IPS DF 19.7 (cell line): ENCODE results near the gene KCNK16.

ENCODE experiments used
- DNase-seq: peaks from one replicate; pipeline ENCODE4 v3.0.0-alpha.2; 2013; ENCODE audit warnings: low read depth, low spot score

Gene KCNK16

DNA sequence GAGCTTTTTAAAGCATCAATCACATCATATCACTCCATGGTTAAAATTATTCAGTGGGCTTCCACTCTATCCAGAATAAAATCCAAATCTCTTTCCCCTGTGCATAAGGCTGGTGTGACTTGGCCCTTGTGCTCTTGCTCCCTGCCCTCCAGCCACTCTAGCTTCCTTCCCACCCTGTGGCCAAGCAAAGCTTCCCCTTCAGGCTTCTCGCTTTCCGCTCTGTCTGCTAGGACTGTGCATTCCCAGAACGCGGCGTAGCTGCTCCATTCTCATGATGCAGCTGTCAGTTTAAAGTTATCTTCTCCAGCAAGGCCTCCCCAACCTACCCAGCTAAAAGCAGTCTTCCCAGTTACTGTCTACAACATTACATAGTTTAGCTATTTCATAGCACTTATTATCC lies 19.4 kb upstream of the KCNK16 start:
- DNase-seq: no peak

DNA sequence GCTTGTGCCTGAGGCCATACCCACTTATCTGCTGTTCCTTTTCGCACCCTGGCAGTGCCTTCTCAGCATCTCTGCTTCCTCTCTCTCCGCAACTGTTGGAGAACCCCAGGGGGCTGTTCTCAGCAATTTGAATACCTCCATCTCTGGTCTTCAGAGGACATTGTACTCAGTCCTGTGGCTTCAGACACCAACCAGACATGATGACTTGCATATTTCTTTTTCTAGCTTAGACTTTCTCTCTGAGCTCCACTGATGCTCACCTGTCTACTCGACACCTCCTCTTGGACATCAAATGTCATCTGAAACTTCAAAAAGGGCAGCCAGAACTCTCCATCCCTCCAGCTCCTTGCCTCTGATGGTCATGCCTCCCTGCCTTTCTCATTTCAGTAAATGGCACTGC lies 18.9 kb upstream of the KCNK16 start:
- DNase-seq: no peak

DNA sequence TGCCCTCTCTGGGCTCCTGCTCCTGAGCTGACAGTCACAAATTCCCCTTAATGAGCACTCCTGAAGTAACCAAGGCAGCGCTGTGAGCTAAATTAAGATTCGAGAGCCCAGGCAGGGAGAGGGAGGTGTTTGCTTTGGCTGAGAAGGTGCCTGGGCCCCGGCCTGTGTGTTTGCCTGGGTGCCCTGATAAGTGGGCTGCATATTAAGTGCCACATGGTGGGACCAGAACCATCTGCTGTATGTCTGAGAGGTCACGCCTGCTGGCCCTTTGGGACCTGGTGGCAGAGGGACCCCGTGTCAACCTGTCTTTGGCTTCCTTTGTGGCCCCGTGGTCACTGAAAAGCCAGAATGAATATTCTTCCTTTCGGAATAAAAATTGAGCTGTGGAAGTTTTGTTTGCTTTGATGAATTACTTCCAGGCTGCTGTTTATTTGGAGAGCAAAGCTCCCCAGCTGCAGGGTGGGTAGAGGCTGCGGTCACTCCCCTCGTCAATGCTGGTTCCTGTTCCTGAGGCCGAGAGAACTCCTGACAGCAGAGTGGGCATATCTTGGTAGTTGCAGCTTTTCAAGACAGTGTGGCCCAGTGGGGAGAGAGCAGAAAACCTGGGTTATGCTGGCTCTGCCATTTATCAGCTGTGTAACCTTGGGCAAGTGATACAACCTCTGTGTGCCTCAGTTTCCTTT lies 17.5 kb upstream of the KCNK16 start:
- DNase-seq: no peak

DNA sequence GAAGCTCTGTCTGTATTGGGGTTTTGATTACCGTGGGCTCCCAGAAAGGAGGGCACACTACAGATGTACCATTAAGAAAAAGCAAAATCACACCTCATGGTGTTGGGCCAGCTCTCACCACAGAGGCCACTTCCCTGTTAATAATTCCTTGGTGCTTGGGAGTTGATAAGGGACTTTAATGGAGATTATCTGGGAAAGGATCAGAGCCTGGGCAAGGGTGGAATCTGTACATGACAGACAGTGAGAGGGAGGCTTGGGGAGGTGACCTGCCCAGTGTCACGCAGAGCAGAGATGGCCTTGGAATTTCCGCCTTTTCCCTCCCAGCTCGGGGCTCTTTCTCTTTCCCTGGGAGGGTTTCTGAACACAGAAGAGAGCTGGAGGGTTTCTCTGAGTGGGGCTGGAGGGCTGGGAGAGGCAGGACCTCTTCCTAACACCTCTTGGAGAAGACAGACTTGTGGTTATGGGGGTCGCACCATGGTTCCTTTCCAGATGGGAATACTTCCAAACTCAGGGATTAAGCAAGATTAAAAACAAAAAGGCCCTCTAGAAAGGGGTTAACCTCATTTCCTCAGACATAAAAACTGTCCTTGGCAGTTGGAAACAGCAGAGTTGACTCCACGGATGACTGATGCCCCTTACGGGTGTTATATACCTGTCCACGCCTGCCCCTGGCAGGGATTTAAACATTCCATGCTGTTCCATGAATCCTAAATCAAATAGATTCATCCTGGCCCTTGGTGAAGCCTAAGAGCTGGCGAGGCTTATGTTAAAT lies 16.8 kb upstream of the KCNK16 start:
- DNase-seq: no peak

DNA sequence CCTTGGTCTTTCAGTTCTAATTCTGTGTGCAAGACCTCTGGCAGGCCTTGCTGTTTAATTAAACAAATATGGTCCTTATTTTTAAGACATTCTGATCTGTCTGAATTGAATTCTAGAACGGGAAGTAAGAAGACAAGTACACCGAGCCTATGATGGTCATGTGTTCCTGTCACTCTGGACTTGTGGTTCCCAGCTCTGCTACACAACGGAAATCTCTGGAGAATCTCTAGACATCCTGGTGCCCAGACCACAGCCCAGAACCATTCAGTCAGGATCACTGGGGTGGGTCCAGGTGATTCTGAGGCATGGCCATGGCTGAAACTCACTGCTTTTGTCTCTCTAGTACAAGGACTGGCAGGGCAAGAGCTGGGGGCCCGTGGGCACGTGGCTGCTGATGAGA lies 15.9 kb upstream of the KCNK16 start:
- DNase-seq: no peak

DNA sequence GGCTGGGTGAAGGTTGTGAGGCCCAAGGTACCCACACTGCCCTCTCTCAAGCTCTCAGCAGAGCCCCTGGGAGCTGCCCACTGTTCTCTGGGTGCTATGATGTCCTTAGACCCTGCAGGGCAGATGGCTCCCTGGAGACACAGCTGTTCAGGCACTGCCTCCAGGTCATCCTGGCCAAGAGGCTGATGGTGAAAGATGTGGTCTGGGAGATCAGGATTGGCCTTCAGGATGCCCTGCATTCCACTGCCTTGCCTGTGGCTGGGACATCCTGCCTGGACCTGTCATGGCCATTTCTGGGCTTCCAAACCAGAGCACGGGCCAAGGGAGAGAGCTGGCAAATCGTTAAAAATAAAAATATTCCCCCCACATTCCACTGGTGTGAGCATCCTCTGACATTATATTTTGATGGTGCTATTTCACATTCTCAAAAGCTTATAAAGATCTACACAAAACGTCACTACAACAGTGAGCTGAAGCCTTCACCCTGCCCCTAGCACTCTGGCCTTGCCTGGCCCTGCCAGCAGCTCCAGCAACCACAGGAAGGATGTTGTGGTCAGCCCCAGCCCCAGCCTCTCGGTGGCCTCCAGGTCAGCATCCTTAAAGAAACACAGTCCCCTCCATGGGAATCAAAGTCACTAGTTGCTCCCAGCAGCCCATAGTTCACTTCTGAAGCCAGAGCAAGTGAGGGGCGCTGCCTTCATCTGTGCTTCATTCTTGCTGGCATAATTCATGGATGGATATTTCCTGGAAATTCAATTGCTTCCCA lies 13.5 kb upstream of the KCNK16 start:
- DNase-seq: no peak

DNA sequence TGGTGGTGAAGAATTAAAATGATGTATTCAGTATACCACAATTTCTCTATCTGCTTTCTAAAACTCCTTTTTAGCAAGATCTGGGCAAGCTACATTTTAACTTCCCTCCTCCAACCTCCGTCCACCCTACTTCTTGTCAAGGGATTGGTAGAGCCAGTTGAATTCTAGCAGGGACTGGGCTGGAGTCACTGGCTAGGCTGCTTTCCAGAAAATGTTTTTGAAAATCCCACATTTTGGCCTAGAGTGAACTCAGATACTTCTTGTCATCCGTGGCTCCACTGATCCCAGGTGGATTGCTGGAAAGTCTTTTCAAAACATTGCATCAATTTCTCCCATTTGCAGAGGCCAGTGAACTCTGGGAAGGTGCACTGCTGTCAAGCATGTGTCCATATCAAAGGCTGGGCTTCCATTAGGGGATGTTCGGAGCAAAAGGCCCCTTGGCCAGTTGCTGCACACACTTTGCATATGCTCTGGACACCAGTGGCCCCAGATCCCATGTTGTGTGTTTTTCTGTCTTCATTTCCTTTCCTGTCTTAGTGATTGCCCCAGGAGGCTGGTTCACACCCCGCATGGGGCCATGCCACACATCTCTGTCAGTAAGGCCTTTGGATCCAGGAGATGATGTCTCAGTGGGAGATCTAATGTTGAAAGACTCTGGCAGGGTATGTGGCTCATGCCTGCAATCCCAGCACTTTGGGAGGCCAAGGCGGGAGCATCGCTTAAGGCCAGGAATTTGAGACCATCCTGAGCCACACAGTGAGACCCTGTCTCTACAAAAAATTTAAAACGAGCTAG lies 11.3 kb upstream of the KCNK16 start:
- DNase-seq: no peak

DNA sequence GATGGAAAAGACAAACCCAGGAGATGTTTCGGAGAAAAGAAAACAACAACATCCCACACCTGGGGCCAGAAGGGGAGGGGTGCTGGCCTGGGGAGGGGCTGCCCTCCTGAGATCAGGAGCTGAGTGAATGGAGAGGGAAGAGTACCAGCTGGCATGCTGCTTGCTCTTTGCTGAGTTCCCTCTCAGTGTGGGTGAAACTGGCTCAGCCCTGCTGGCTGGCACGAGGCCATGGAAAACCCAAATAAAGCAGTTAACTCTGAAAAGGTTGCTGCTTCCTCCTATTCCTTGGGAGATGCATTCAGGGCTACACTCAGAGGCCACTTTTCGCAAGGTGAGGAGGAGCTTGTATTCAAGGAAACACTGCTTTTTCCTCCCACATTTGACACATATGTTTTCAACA lies 8.0 kb upstream of the KCNK16 start:
- DNase-seq: no peak

DNA sequence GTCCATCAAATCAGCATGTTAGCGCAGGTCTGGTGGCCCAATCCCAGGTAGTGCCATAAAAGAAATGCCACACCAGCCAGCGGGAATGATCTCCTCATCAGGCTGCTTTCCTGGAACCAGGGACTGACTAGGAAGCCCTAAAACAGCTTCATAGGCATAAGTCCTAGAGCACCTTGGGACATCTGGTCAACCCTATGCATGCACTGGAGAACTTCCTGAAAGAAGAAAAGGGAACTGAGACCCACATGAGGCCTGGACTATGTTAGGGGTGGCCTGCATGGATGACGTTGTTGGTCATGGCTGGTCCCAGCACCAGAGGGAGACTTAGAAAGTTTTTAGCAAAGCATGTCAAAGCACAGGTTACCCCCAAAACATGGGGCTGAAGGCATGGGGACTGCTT lies 7.6 kb upstream of the KCNK16 start:
- DNase-seq: no peak

DNA sequence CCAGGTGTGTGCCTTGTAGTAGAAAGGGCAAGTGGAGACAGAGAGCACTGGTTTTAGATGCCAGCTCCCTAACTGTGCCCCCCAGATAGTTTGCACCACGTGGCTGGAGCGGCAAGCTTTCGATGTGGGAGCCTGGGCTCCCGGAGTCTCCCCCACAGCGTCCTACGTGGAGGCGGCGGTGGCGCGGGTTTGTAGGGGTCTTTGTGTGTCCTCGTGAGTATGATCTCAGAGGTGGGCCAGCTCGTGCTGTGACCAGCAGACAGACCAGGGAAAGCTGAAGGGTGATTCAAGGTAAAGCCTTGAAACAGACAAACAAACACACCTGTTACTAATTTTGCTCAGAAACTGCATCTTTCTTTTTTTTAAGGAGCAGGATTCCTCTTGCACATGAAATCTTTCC lies 5.6 kb upstream of the KCNK16 start:
- no peak for DNase-seq

DNA sequence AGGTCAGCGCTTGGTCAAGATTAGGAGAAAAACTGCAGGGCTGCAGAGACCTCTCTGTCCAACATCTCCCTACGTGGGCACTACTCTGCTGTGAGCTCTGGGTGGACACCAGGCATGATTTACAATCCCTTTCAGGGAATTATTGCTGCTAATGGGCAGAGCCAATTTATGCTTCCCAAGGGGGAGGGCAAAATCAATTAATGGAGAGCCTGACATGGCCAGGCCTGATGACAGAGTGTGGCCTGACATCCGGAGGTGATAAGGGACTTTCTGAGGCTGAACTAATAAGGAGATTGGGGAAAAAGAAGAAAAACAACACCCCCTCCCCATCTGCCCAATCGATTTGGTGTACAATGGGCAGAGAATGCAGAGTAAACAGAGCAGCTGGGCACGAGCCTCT lies 5.0 kb upstream of the KCNK16 start:
- no peak for DNase-seq

DNA sequence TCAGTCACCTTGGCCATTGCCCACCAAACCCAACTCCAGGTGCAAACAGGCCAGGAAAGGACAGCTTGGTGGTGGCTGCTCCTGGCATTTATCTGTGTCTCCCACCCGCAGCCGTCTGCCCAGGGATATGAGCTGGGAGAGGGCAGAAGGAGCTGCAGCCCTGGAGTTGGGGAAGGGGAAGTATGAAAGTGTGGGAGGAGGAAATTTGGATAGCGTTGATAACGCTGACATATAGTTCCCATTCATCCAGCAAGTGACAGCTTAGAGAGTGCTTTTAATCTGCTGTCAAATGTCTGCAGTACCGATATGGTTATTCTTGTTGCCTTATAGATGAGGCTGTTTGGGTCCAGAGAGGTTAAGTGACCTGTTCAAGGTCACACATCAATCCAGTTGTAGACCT lies 741 bp downstream of the KCNK16 start:
- DNase-seq: no peak

DNA sequence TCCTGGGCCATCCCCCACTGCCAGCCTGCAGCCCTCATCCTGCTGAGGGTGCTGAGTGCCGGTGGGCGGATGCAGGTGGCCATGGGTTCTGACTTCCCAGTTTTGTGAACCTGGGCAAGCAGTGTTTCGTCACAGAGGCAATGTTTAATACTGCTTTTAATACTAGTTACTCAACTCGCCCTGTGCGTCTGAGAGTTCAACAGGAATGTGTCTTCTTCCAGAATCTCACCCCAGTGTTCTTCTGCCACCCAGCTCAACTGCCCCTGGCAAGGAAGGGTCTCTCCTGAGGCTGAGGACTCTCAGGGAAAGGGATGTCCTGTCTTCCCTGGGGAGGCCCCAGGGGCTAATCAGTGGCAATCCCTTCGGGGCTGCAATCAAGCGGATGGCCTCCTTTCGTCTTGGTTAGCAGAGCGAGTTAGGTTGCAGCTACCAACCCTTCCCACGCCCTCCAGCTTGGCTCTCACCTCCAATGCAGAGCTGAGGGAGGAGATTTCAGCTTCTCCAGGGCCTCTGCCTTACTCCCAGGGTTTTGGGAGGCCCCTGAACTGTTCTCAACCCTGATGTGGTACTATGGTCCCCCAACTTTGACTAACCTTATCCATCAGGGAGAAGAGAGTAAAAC lies 2.0 kb downstream of the KCNK16 start:
- DNase-seq: no peak

DNA sequence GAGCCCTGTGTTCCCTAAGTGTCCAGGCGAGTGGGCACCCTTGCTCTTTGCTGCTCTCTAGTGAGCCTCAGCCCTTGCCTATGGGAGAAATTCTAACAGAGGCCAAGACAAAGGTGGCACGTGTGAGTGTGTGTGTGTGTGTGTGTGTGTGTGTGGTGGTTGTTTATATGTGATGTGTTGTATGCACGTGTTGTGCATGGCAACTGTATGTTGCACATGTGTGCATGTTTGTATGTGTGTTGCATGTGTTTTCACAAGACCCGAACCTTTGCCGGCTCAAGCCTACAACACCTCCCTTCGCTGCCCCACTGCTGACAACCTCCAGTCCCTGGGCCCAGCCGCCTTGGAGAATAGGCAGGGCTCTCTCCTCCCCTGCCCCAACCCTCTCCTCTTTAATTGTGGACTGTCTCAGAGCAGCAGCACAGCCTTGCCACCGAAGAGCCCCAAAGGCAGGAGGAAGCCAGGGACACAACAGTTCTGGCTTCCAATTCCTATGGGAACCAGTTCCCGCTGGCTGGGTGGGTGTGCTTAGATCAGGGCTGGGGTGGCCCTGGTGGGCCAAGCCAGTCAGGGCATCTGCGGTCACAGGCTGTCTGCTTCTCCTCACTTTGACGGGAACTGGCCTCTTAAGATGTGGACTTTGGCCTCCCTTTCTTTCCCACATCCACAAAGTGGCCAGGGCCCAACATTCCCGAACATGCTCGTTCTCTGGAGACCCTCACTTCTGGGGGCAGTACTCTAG lies 2.7 kb downstream of the KCNK16 start:
- DNase-seq: no peak

DNA sequence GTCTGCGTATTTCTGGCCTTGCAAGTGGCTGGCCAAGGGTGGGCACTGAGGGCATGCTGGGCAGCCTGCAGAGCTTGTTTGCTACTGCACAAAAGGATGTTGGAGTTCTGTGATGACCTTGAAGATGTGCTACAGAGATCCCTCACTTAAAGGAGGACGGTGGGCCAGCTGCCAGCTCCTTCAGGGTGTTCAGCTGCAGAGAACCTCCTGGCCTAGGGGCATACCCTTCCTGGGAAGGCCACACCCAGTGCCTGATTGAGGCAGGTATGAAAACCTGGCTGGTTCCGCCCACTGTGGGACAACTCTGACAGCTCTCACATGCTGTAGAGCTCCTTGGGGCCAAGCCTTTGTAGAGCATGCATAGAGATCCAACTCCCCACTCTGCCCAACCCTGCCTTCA lies 5.2 kb downstream of the KCNK16 start:
- no peak for DNase-seq

DNA sequence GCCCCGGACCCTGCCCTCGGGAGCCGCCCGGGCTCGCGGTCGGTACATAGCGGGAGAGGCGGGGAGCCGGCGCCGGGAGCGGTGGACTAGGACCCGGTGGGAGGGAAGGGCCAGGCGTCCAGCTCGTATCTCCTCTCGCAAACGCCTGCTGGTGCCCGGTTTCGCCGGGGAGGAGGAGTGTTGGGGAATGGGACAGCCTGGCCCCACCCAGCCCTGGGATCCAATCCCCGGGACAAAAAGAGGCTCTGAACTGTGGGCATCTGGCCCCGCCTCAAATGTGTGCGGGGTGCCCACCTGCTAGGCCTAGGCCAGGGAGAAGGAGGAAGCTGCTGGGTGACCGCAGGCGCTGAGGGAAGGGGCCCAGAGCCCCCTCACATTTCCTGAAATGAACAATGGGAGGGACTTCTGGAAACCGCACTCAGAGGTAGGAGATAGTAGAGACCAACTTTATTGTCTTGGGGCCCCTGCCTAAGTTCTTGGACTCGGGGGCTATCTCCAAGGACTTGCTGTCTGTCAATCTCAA lies 8.2 kb downstream of the KCNK16 start, which contains the start of gene KCNK17:
Gene KCNK17, minus strand, starts transcription at position 147 of the 523 bp plus-strand sequence. Its CDS starts 99 bp downstream, at position 48.
- no peak for DNase-seq

DNA sequence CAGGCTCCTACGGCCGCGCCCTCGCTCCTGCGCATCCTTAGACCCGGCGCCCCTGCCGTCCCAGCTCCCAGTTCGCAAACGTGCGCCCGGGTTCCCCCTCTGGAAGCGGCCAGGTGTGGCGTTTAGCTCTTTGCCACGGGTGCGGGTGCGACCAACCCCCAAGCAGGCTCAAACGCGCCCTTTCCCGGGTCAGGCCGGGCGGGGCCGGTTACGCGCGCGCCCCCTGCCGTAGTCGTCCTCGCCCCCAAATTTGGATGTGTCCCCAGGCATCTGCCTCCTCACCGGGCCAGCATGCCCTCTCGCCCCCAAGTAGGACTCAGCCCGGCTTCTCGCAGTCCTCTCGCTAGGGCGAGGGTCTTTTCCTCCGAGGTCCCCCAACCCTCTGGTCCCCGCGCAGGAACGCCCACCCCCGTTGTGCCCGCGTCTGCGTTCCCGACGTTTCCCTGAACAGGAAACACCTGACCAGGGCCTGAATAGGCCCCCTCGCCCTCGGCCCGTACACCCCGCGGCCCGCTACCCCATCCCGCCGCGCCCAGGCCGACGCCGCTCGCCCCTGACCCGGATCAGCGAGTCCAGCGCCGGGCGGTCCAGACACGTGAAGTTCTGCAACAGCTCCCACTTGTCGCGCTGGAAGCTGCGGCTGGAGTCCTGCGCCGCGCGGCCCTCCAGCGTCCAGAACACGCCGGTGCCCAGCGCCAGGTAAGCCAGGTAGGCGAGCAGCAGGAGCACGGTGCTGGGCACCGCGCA lies 8.8 kb downstream of the KCNK16 start:
- DNase-seq: no peak

DNA sequence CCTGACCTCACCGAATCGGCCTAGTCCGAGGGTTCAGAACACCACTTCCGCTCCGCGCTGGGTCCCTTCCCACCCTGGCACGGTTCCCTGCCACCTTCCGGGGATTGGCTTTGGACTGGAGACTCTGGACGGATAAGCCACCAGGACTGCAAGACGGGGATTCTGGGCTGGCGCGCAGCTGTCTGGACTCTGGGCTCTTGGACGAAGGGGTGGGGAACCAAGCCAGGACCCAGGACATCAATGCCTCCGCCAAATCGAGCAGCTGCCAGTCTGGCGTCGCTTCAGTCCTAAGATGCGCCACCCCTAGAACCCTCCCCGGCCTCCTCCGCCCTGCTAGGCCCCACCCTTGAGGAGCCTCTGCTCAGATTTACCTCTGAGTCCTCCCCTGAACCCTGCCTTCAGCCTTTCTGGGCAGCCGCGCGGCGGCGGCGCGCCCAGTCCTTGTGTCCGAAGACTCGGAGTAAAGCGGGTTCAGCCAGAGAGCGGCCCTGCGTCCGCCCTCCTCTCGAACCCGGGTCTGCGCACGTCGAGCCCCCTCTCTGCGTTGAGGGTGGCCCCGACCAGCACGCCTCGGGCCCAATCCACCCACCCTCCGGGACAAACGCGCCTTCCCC lies 9.5 kb downstream of the KCNK16 start:
- DNase-seq: no peak

DNA sequence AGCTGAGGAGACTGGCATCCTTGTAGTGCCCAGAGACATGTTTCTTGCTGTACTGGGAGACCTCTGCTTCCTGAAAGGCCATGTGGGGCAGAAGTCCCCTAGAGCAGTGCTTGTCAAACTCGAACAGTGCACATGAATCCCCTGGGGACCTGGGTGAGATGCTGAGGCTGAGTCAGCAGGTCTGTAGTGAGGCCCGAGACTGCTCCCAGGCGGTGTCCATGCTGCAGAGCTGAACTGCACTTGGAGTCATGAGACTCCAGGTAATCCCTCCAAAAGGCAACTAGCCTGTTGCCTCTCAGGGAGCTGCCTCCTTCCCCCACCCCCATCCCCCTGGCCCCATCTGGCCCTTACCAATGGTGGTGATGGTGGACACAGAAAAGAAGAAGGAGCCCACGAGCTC lies 12.0 kb downstream of the KCNK16 start:
- DNase-seq: no peak
